Prostate gland (tissue), 2 donors: ENCODE data around the gene RYR2. TPM values are rescaled to one million over a fixed set of nuclear protein-coding genes. Genes with fewer than 3 reads are reported as not detected.

Experiments
- DNase-seq: peaks from one replicate; pipeline ENCODE4 v3.0.0-alpha.2; 2019; ENCODE audit warnings: low spot score
- H3K27ac ChIP-seq, 2 donors: fragments of 200-600 bp; sonication (generic); 2 replicates each; pipeline ENCODE4 v1.5.1; 2017 to 2019
- H3K27me3 ChIP-seq: fragments of 200-600 bp; sonication (generic); replicated peaks from 2 replicates; pipeline ENCODE4 v1.5.1; 2019; ENCODE audit not compliant: insufficient read depth
- H3K36me3 ChIP-seq, 2 donors: fragments of 200-600 bp; sonication (generic); 1 replicate in 1 of 2; 2 replicates in 1 of 2; pipeline versions ENCODE4 v1.5.1 to v1.8.1; 2017 to 2019
- H3K4me1 ChIP-seq: fragments of 200-600 bp; sonication (generic); replicated peaks from 2 replicates; pipeline ENCODE4 v1.5.1; 2019
- H3K4me3 ChIP-seq, 2 donors: fragments of 200-600 bp; sonication (generic); 2 replicates each; pipeline ENCODE4 v1.5.1; 2017 to 2019
- H3K9me3 ChIP-seq: fragments of 200-600 bp; sonication (generic); 2 replicates; pipeline ENCODE4 v1.5.1; 2017
- CTCF ChIP-seq, 4 experiments: fragments of 200-600 bp in 2 of 4; fragments of 450-650 bp in 2 of 4; sonication (generic) in 2 of 4; IDR thresholded peaks; 1 replicate in 3 of 4; 2 replicates in 1 of 4; pipeline ENCODE4 v1.5.1; 2016 to 2019; ENCODE audit warnings: antibody characterized with exemption in 4 of 4, mild to moderate bottlenecking in 2 of 4, moderate library complexity in 2 of 4
- POLR2A ChIP-seq: fragments of 450-650 bp; IDR thresholded peaks from one replicate; pipeline ENCODE4 v1.6.1; 2016; ENCODE audit warnings: antibody characterized with exemption, mild to moderate bottlenecking
- POLR2AphosphoS5 ChIP-seq: sonication (generic); formaldehyde crosslinking; IDR thresholded peaks from one replicate; pipeline ENCODE4 v1.6.1; 2017; ENCODE audit warnings: antibody characterized with exemption
- WGBS: methylation state at CpG from one replicate; pipeline ENCODE4 v1.1.5; 2018; 5-methylcytosine and 5-hydroxymethylcytosine counted together
- intact Hi-C: fragments of 100-400 bp; cut with DNase I; formaldehyde crosslinking; loops from one replicate; pipeline ENCODE4 v1.14.2; 2022
- total RNA-seq, 2 donors: library from RNA; depleted of rRNA; stranded (reverse); fragments of >200 nt; gene quantifications; one replicate each; pipeline ENCODE4 v1.1.0, GENCODE V29; 2016

The RYR2 gene
- total RNA-seq, 2 donors from 2014 or later, result 2.9 to 6.7 TPM

DNA sequence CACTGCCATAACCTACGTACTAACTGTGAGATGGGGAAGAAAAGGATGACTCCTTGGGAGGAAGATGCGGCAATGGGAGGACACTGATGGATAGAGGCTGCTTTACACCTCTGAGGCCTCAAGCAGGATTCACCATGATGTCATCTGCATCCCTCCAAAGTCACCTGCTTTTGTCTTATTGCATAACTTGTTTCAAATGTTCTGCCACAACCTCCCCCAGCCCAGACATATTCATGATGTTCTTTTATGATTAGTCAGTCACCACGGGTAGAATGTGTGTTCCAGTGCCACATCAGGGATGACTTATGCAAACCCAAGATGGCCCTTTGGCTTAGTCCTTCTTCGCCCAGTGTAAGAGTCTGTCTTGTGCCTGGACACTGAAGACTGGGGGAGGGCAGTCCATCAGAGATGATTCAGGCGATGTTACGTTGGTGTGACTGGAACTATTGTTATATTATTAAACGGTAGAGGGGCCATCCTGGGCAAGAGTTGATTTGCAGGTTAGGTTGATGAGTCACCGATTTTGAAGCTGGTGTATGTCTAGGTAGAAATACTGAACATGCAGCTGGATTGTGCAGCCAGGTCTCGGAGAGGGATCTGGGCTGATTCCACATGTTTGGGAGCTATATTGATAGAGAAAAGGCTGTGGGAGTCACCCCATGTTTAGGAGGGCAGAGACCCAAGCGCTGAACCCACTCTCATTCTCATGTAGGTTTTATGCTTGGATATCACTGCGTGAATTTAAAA lies 32.6 kb downstream of the RYR2 start:
- Histone ChIP-seq H3K36me3 (no peaks in the 10 kb centered on the region), H3K27me3 (no peaks in the 10 kb centered on the region), H3K4me3 (no peak overlapping the region), H3K4me1 (no peaks in the 10 kb centered on the region), H3K27ac (no peak overlapping the region), H3K9me3 (no peaks in the 10 kb centered on the region)
- no peak for DNase-seq
- TF ChIP-seq CTCF (IDR thresholded peaks at IDR 0.05) (no peak), POLR2A (no peak), POLR2AphosphoS5 (no peak)
- intact Hi-C loops, result no loop called here
- WGBS, result 93% methylated on average over 11 of the region's 11 CpGs

DNA sequence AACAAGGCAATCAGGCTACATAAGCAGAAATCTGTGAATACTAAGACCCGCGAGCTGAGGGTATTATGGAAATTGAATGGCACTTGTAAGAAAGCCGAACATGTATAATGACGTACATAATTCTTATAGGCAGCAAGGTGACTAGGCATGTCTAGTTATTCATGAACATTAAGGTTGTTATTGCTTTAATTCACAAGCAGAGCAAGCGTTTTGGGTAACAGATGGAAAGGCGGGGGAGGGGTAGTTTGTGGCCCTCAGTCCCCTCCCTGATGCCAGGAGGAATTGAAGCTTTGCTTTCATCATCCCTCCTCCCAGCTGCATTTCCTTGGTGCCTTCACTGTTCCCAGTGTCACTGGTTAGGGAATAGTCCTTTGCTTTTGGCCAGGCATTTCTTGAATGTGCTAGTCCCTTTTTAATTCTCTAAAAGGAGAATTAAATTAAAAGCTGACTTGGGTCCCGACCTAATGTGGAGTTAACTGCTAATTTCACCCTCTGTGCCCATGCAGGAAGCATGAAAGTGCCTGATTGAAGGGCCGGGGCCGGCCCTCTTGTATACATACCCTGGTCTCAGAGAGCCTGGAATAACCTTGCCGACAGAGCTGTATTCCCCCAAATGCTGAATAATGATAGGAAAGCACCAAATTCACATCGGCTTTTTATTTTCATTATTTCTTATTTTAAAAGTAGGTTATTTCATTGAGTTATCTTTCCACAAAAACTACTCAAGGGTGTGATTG lies 42.5 kb downstream of the RYR2 start:
- Histone ChIP-seq H3K4me3 (no peak overlapping the region), H3K27ac (no peak overlapping the region), H3K36me3 (no peaks in the 10 kb centered on the region), H3K9me3 (no peaks in the 10 kb centered on the region), H3K27me3 (no peaks in the 10 kb centered on the region), H3K4me1 (no peaks in the 10 kb centered on the region)
- WGBS, result 80% methylated on average over 11 of the region's 11 CpGs
- DNase-seq, result no peak
- intact Hi-C loops, result no loop called here
- TF ChIP-seq POLR2AphosphoS5, result no peak
- no peak for TF ChIP-seq CTCF (IDR thresholded peaks at IDR 0.05)
- no peak for TF ChIP-seq POLR2A

GRCh38 chr1:237091691-237092090 lies 49.7 kb downstream of the RYR2 start:
- Histone ChIP-seq H3K27me3 (no peaks in the 10 kb centered on the region), H3K4me3 (no peak overlapping the region), H3K4me1 (no peaks in the 10 kb centered on the region), H3K9me3 (no peaks in the 10 kb centered on the region), H3K36me3 (no peaks in the 10 kb centered on the region), H3K27ac (no peak overlapping the region)
- WGBS, result 85% methylated on average over 3 of the region's 3 CpGs
- intact Hi-C loops, result no loop called here
- TF ChIP-seq POLR2A, result no peak
- TF ChIP-seq POLR2AphosphoS5, result no peak
- TF ChIP-seq CTCF (IDR thresholded peaks at IDR 0.05), result no peak
- no peak for DNase-seq

DNA sequence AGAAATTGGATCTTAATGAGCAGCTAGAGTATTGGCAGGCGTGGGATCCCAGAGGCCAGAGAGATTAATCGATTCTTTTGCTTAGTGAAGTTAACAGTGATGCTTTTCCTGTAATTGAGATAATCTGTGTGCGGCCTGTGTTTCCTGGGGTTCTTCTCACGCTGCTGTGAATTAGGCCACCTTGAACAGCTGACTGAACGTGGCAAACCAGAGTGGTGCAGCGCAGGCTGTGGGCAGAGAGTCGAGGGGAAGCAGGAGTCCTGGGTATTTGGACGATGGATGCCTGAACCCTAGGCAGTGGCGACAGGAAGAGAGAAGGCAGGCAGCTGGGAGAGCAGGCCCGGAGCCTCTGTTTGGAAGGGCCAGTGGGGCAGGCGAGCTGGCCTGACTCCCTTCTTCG lies 51.7 kb downstream of the RYR2 start:
- Histone ChIP-seq H3K4me3 (no peak overlapping the region), H3K4me1 (no peaks in the 10 kb centered on the region), H3K27ac (no peak overlapping the region), H3K27me3 (no peaks in the 10 kb centered on the region), H3K9me3 (no peaks in the 10 kb centered on the region), H3K36me3 (no peaks in the 10 kb centered on the region)
- DNase-seq, result no peak
- intact Hi-C loops, result no loop called here
- TF ChIP-seq CTCF (IDR thresholded peaks at IDR 0.05), result no peak
- no peak for TF ChIP-seq POLR2A
- TF ChIP-seq POLR2AphosphoS5, result no peak
- 77% methylated on average over 12 of the region's 12 CpGs for WGBS

GRCh38 chr1:237098541-237098940 lies 56.6 kb downstream of the RYR2 start:
- WGBS, result 63% methylated on average over 3 of the region's 3 CpGs
- H3K27ac ChIP-seq, result no peak overlapping the region
- H3K4me3 ChIP-seq, result no peak overlapping the region
- no peaks in the 10 kb centered on the region for H3K4me1 ChIP-seq
- DNase-seq, result no peak
- intact Hi-C loops, result no loop called here
- TF ChIP-seq POLR2A, result no peak
- TF ChIP-seq CTCF (IDR thresholded peaks at IDR 0.05), result no peak
- no peak for TF ChIP-seq POLR2AphosphoS5
- H3K36me3 ChIP-seq, result no peaks in the 10 kb centered on the region
- H3K9me3 ChIP-seq, result no peaks in the 10 kb centered on the region
- no peaks in the 10 kb centered on the region for H3K27me3 ChIP-seq
